Upper lobe of left lung (tissue), 6 donors: ENCODE results near the gene RALGAPB. TPM values are rescaled to one million over a fixed set of nuclear protein-coding genes. Genes with fewer than 3 reads are reported as not detected.

ENCODE experiments used
- ATAC-seq, 2 donors: fragments of 200-7000 bp; cut with Tn5 transposase; one replicate each; pipeline ENCODE4 v1.9.1; 2022; ENCODE audit warnings: mild to moderate bottlenecking in 2 of 2, moderate library complexity in 2 of 2; ENCODE audit not compliant: low FRiP score in 2 of 2
- DNase-seq, 2 donors: peaks; one replicate each; pipeline ENCODE4 v3.0.0-alpha.2; 2019 to 2020
- H3K27ac ChIP-seq, 4 donors: fragments of 200-600 bp; sonication (generic); one replicate each; pipeline ENCODE4 v1.5.1; 2016 to 2019
- H3K27me3 ChIP-seq, 4 donors: fragments of 200-600 bp; sonication (generic); one replicate each; pipeline ENCODE4 v1.5.1; 2017 to 2019
- H3K36me3 ChIP-seq, 4 donors: fragments of 200-600 bp; sonication (generic); one replicate each; pipeline ENCODE4 v1.5.1; 2016 to 2019
- H3K4me1 ChIP-seq, 4 donors: fragments of 200-600 bp; sonication (generic); one replicate each; pipeline ENCODE4 v1.5.1; 2018 to 2019
- H3K4me3 ChIP-seq, 4 donors: fragments of 200-600 bp; sonication (generic); one replicate each; pipeline ENCODE4 v1.5.1; 2017 to 2019; ENCODE audit warnings: mild to moderate bottlenecking in 2 of 4, moderate library complexity in 1 of 4
- H3K9me3 ChIP-seq, 4 donors: fragments of 200-600 bp; sonication (generic); one replicate each; pipeline ENCODE4 v1.5.1; 2018 to 2019
- CTCF ChIP-seq, 6 experiments: fragments of 450-650 bp in 4 of 6; fragments of 200-600 bp in 2 of 6; sonication (generic) in 2 of 6; IDR thresholded peaks; one replicate each; pipeline ENCODE4 v1.5.1; 2016 to 2019; ENCODE audit warnings: antibody characterized with exemption in 6 of 6
- EP300 ChIP-seq, 4 donors: sonication (generic); formaldehyde crosslinking; IDR thresholded peaks; one replicate each; pipeline ENCODE4 v1.5.1; 2017; ENCODE audit warnings: antibody characterized with exemption in 4 of 4, control low read depth in 2 of 4
- POLR2A ChIP-seq, 4 donors: fragments of 450-650 bp; IDR thresholded peaks; one replicate each; pipeline ENCODE4 v1.5.1; 2016 to 2017; ENCODE audit warnings: antibody characterized with exemption in 4 of 4, mild to moderate bottlenecking in 2 of 4
- POLR2AphosphoS5 ChIP-seq, 2 donors: sonication (generic); formaldehyde crosslinking; IDR thresholded peaks; one replicate each; pipeline ENCODE4 v1.5.1; 2017; ENCODE audit warnings: antibody characterized with exemption in 2 of 2
- WGBS, 2 donors: methylation state at CpG; one replicate each; pipeline ENCODE4 v1.1.5; 2017 to 2018; 5-methylcytosine and 5-hydroxymethylcytosine counted together
- total RNA-seq, 6 donors: library from RNA; depleted of rRNA in 4 of 6; stranded (reverse); fragments of >200 nt in 4 of 6; gene quantifications; one replicate each; pipeline versions ENCODE4 v1.1.0 to v1.2.1, GENCODE V29; 2016 to 2021
- donor health status: DM: no; HTN: no; CAD: no; lungs with moderate emphysema.
- donor health status: DM: no; HTN: yes; CAD: no; lungs with severe emphysema.

RALGAPB gene
- total RNA-seq, 6 donors from 2014 or later = 27.0 to 76.5 (median 32.1) TPM

- no peak for DNase-seq
- H3K9me3 ChIP-seq = no peaks in the 10 kb centered on the region
- no peak overlapping the region for H3K4me3 ChIP-seq
- 93 to 98% methylated on average over 2 of the region's 2 CpGs for WGBS, 2 donors
- no peaks in the 10 kb centered on the region for H3K27me3 ChIP-seq
- no peaks in the 10 kb centered on the region for H3K4me1 ChIP-seq
- TF ChIP-seq CTCF (IDR thresholded peaks at IDR 0.05) = no peak
- no peak for TF ChIP-seq POLR2AphosphoS5 (IDR thresholded peaks at IDR 0.05)
- TF ChIP-seq EP300 (IDR thresholded peaks at IDR 0.05) = no peak
- no peak for TF ChIP-seq POLR2A (IDR thresholded peaks at IDR 0.05)
- no peak for ATAC-seq
- peaks cover 17 to 93% (median 49%) of the 10 kb centered on the region in 4 donors for H3K36me3 ChIP-seq
- no peak overlapping the region for H3K27ac ChIP-seq
Observed at GRCh38 chr20:38557174-38557573, 84.5 kb downstream of the RALGAPB start.

- ATAC-seq = no peak
- no peak for TF ChIP-seq CTCF (IDR thresholded peaks at IDR 0.05)
- no peak for TF ChIP-seq POLR2AphosphoS5 (IDR thresholded peaks at IDR 0.05)
- TF ChIP-seq EP300 (IDR thresholded peaks at IDR 0.05) = no peak
- TF ChIP-seq POLR2A (IDR thresholded peaks at IDR 0.05) = no peak
- Histone ChIP-seq H3K27me3 (no peaks in the 10 kb centered on the region), H3K27ac (no peak overlapping the region), H3K4me1 (no peaks in the 10 kb centered on the region), H3K36me3 (peaks cover 21 to 94% (median 44%) of the 10 kb centered on the region in 4 donors), H3K4me3 (no peak overlapping the region), H3K9me3 (no peaks in the 10 kb centered on the region)
- DNase-seq = no peak
- 91 to 96% methylated on average over 3 of the region's 3 CpGs for WGBS, 2 donors
Observed at GRCh38 chr20:38558596-38559360, 86.1 kb downstream of the RALGAPB start.

GRCh38 chr20:38559764-38560163 lies 87.1 kb downstream of the RALGAPB start:
- no peak overlapping the region for H3K4me3 ChIP-seq
- H3K36me3 ChIP-seq = peaks cover 15 to 89% (median 38%) of the 10 kb centered on the region in 4 donors
- DNase-seq = no peak
- no peaks in the 10 kb centered on the region for H3K9me3 ChIP-seq
- TF ChIP-seq POLR2AphosphoS5 (IDR thresholded peaks at IDR 0.05) (no peak), CTCF (IDR thresholded peaks at IDR 0.05) (no peak), POLR2A (IDR thresholded peaks at IDR 0.05) (no peak), EP300 (IDR thresholded peaks at IDR 0.05) (no peak)
- H3K27ac ChIP-seq = no peak overlapping the region
- H3K27me3 ChIP-seq = no peaks in the 10 kb centered on the region
- no peaks in the 10 kb centered on the region for H3K4me1 ChIP-seq
- ATAC-seq = no peak
- 91 to 95% methylated on average over 3 of the region's 3 CpGs for WGBS, 2 donors

GRCh38 chr20:38563802-38564431 lies 91.3 kb downstream of the RALGAPB start:
- H3K27ac ChIP-seq = no peak overlapping the region
- 98 to 100% methylated on average over 6 of the region's 6 CpGs for WGBS, 2 donors

More at GRCh38 chr20:38563802-38564431, 91.3 kb downstream of the RALGAPB start:
- Histone ChIP-seq H3K4me3 (no peak overlapping the region), H3K4me1 (no peaks in the 10 kb centered on the region), H3K27me3 (no peaks in the 10 kb centered on the region), H3K36me3 (peaks cover 16 to 88% (median 29%) of the 10 kb centered on the region in 4 donors), H3K9me3 (no peaks in the 10 kb centered on the region)
- ATAC-seq (no peak), DNase-seq (no peak)
- TF ChIP-seq EP300 (IDR thresholded peaks at IDR 0.05) = no peak
- no peak for TF ChIP-seq CTCF (IDR thresholded peaks at IDR 0.05)
- TF ChIP-seq POLR2A (IDR thresholded peaks at IDR 0.05) = no peak
- no peak for TF ChIP-seq POLR2AphosphoS5 (IDR thresholded peaks at IDR 0.05)
